ENCODE results near the gene NDUFS3.

Gene NDUFS3

GRCh38 chr11:47592970-47593369 lies 14.1 kb downstream of the NDUFS3 start:
- DNase-seq = no peak

GRCh38 chr11:47593492-47593933 lies 14.6 kb downstream of the NDUFS3 start:
- DNase-seq = no peak

- no peak for DNase-seq
Observed at GRCh38 chr11:47593934-47594855, 15.3 kb downstream of the NDUFS3 start, which contains the start of gene C1QTNF4. Gene C1QTNF4 (minus strand): TSS chr11:47594411. CDS start chr11:47590810, 3,601 bp downstream.

- DNase-seq = no peak
Observed at GRCh38 chr11:47595029-47595428, 16.2 kb downstream of the NDUFS3 start.

GRCh38 chr11:47595967-47596366 lies 17.1 kb downstream of the NDUFS3 start:
- DNase-seq = no peak

GRCh38 chr11:47599902-47600301 lies 21.0 kb downstream of the NDUFS3 start:
- DNase-seq = no peak

GRCh38 chr11:47603295-47603694 lies 24.4 kb downstream of the NDUFS3 start:
- no peak for DNase-seq

- no peak for DNase-seq
Observed at GRCh38 chr11:47605921-47606320, 27.0 kb downstream of the NDUFS3 start.

GRCh38 chr11:47606731-47607130 lies 27.9 kb downstream of the NDUFS3 start:
- no peak for DNase-seq

- no peak for DNase-seq
Observed at GRCh38 chr11:47607380-47607779, 28.5 kb downstream of the NDUFS3 start.

GRCh38 chr11:47609675-47610074 lies 30.8 kb downstream of the NDUFS3 start:
- no peak for DNase-seq

GRCh38 chr11:47611348-47611794 lies 32.5 kb downstream of the NDUFS3 start:
- DNase-seq = no peak

GRCh38 chr11:47615249-47615648 lies 36.4 kb downstream of the NDUFS3 start:
- no peak for DNase-seq

- peak; percentile 36 for DNase-seq
Observed at GRCh38 chr11:47616726-47617416, 38.0 kb downstream of the NDUFS3 start.

- DNase-seq = no peak
Observed at GRCh38 chr11:47617417-47617809, 38.5 kb downstream of the NDUFS3 start.

- DNase-seq = no peak
Observed at GRCh38 chr11:47620836-47621378, 42.0 kb downstream of the NDUFS3 start.

- DNase-seq = no peak
Observed at GRCh38 chr11:47626234-47626633, 47.4 kb downstream of the NDUFS3 start.

GRCh38 chr11:47628026-47628425 lies 49.2 kb downstream of the NDUFS3 start:
- no peak for DNase-seq

- DNase-seq = no peak
Observed at GRCh38 chr11:47631473-47631872, 52.6 kb downstream of the NDUFS3 start.
